Choroid plexus epithelial cell (primary cell): ENCODE measurements around the gene TMEM17.

Experiments
- DNase-seq: peaks from one replicate; pipeline ENCODE4 v3.0.0-alpha.2; 2010; ENCODE audit warnings: low read depth
- H3K4me3 ChIP-seq: 2 replicates; pipeline ENCODE4 v1.5.1; 2011; ENCODE audit warnings: low read depth, mild to moderate bottlenecking, control low read depth, low read length, moderate library complexity
- TF ChIP-seq, protein P1 (sequence below): conservative IDR thresholded peaks from 2 replicates; pipeline ENCODE4 v1.5.1; 2011; ENCODE audit warnings: low read depth, mild to moderate bottlenecking, control low read depth, inconsistent platforms, low read length, moderate library complexity

Gene TMEM17, protein sequence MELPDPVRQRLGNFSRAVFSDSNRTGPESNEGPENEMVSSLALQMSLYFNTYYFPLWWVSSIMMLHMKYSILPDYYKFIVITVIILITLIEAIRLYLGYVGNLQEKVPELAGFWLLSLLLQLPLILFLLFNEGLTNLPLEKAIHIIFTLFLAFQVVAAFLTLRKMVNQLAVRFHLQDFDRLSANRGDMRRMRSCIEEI

DNA sequence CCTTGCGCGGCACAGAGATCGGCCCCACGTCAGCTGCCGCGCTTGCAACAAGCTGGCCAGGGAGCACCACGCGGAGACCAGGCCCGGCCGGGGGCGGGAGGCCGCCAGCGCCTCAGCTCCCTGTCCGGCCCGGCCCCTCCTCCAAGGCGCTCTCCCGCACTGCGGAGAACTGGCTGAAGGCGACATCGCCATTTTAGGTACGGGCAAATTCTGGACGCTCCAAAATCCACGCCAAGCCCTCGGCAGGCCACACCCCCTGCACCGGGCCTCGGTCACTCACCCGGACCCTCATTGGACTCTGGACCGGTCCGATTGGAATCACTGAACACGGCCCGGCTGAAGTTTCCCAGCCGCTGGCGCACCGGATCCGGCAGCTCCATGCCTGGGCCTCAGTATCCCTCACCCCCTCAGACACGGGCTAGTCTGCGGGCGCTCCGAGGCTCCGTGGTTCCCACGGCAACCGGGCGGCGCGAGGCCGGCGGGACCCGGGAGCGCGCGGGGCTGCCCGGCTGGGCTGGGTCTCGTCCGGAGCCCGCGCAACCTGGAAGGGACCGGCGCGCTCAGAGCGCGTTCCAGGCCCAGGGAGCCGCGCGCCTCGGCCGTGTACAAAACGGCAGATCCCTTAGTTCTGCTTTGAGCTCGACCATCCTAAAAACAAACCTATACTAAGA, at the start of gene TMEM17:
Gene TMEM17, minus strand, starts transcription at position 446 of the 671 bp plus-strand sequence. Its CDS starts 66 bp downstream, at position 380.
- peak; percentile 93 for DNase-seq

DNA sequence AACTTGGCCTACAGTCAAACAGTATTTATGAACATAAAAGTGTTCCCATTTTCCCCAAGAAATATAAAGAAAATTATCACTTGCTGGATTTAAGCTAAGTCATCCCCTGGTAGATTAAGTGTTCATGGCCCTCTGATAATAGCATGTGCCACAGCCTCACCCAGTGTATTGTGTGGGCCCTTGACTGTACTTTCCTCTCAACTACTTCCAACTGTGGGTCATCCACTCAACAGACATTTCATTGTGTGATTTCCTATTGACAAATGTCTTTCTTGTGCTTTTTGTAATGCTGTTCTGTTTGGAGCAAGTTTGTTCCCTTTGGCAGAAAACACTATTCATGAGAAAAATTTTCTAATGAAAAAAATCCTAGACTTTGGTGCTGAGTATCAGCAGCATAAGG, 48.4 kb upstream of the TMEM17 start:
- TF ChIP-seq, protein P1, sequence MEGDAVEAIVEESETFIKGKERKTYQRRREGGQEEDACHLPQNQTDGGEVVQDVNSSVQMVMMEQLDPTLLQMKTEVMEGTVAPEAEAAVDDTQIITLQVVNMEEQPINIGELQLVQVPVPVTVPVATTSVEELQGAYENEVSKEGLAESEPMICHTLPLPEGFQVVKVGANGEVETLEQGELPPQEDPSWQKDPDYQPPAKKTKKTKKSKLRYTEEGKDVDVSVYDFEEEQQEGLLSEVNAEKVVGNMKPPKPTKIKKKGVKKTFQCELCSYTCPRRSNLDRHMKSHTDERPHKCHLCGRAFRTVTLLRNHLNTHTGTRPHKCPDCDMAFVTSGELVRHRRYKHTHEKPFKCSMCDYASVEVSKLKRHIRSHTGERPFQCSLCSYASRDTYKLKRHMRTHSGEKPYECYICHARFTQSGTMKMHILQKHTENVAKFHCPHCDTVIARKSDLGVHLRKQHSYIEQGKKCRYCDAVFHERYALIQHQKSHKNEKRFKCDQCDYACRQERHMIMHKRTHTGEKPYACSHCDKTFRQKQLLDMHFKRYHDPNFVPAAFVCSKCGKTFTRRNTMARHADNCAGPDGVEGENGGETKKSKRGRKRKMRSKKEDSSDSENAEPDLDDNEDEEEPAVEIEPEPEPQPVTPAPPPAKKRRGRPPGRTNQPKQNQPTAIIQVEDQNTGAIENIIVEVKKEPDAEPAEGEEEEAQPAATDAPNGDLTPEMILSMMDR: no peak
- no peak for DNase-seq
- H3K4me3 ChIP-seq: no peak overlapping the region

More for the DNA sequence above, at the start of gene TMEM17:
- TF ChIP-seq, protein P1: no peak
- H3K4me3 ChIP-seq: peak within 1 kb of the TSS; percentile 80

DNA sequence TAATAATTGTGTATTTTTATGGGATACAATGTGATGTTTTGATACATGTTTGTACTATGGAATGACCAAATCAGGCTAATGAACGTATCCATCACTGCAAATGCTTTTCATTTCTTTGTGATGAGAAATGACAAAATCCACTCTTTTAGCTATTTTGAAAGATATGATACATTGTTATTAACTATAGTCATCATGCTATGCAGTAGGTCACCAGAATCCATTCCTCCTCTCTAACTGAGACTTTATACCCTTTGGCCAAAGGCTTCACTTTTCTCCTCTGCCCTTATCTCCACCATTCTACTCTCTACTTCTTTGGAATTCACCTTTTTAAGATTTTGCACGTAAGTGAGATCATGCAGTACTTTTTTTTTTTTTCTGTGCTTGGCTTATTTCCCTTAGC, 44.5 kb upstream of the TMEM17 start:
- TF ChIP-seq, protein P1: no peak
- peak; percentile 21 for DNase-seq
- no peak overlapping the region for H3K4me3 ChIP-seq

DNA sequence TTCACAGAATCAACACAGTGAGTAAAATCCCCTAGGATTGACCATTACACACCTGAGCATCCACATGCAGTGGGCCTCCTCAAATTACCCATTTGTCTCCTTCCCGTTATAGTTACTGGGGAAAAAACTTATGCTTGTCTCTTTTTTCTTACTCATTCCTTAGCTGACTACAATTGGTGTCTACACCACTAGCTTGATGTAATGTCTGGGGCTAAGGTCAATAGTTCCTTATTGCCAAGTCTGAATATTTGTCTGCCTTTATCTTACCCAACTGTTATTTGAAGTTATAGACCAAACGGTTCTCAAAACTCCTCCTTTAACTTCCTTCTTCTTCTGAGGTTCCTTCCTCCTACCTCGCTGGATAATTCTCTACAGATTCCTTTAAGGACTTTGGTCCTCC, 41.9 kb upstream of the TMEM17 start:
- TF ChIP-seq, protein P1: no peak
- DNase-seq: peak; percentile 18
- no peak overlapping the region for H3K4me3 ChIP-seq

DNA sequence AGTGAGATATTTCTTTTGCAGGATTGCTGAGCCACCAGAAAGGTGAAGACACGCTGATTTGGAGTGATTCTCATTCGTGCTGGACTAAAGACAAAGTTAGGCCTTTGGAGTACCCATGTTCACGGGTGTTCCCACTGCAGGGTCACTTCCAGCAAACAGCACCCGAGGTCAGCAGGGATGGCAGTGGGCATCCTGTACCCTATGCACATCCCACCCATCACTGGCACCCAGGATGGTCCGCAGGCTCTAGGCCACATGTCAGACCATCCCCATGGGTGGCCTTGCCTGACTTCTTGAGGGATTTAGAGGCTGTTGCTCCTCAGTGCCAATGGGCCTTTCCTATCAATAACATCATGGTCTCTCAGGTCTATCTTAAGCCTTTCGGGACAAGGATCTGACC, 39.3 kb upstream of the TMEM17 start:
- H3K4me3 ChIP-seq: no peak overlapping the region
- DNase-seq: no peak
- TF ChIP-seq, protein P1: no peak

DNA sequence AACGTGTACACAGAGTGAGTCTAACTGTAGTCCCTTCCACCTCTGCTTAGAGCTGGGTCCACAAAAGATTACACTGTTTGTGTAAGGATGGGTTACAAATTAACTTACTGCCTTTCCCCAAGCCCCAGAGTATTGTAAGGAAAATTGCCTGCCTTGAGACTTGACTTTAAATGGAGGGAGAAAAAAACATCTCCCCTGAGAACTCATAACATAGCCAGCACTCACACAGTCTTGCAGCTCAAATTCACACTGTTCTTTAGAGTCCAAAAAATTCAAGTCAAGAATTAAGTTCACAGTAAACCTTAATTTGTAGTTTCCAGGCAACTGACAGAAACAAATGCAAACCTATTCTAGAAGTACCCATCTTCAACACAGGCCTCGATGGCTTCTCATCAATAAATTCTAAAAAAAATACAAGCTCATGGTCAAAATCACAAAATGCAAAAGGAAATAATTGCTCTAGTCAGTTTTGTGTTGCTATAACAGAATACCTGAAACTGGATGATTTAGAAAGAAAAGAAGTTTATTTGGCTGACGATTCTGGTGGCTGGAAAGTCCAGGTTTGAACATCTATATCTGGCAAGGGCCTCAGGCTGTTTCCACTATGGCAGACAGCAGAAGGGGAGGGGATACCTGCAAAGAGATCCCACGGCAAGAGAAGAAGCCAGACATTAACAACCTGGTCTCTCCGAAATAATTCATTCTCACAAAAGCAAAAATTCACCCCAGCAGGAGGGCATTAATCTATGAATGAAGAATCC, 34.6 kb upstream of the TMEM17 start:
- TF ChIP-seq, protein P1: no peak
- no peak for DNase-seq
- no peak overlapping the region for H3K4me3 ChIP-seq
